NOMO-1 treated with DMSO at 0.1 percent for 48 hours (cell line): Measurements from ENCODE around the gene TMC6.

ENCODE experiments used
- DNase-seq: peaks from one replicate; lab custom pipeline; 2025; ENCODE audit not compliant: unreplicated experiment; lab: John Stamatoyannopoulos, UW

Gene TMC6

GRCh38 chr17:78111016-78111726, 17.4 kb downstream of the TMC6 start:
- DNase-seq: no peak

GRCh38 chr17:78110363-78111015, 18.1 kb downstream of the TMC6 start:
- DNase-seq: no peak

GRCh38 chr17:78109489-78109761, 19.1 kb downstream of the TMC6 start:
- DNase-seq: no peak

GRCh38 chr17:78108726-78109488, 19.6 kb downstream of the TMC6 start:
- no peak for DNase-seq

GRCh38 chr17:78107976-78108725, 20.4 kb downstream of the TMC6 start:
- DNase-seq: no peak

GRCh38 chr17:78107457-78107856, 21.1 kb downstream of the TMC6 start:
- DNase-seq: no peak

GRCh38 chr17:78106211-78106610, 22.3 kb downstream of the TMC6 start:
- DNase-seq: no peak

- no peak for DNase-seq
Observed at GRCh38 chr17:78105551-78105950, 23.0 kb downstream of the TMC6 start.

GRCh38 chr17:78105101-78105500, 23.5 kb downstream of the TMC6 start:
- DNase-seq: no peak

GRCh38 chr17:78104540-78104941, 24.0 kb downstream of the TMC6 start:
- DNase-seq: no peak

- no peak for DNase-seq
Observed at GRCh38 chr17:78103311-78103710, 25.2 kb downstream of the TMC6 start.

GRCh38 chr17:78101542-78101941, 27.0 kb downstream of the TMC6 start:
- DNase-seq: no peak

GRCh38 chr17:78101112-78101511, 27.4 kb downstream of the TMC6 start:
- no peak for DNase-seq

GRCh38 chr17:78096093-78096492, 32.5 kb downstream of the TMC6 start:
- DNase-seq: no peak

GRCh38 chr17:78095035-78095434, 33.5 kb downstream of the TMC6 start:
- no peak for DNase-seq

- DNase-seq: no peak
Observed at GRCh38 chr17:78092794-78093324, 35.7 kb downstream of the TMC6 start.

GRCh38 chr17:78089576-78090281, 38.8 kb downstream of the TMC6 start:
- DNase-seq: peak; percentile 24

GRCh38 chr17:78088529-78088928, 40.0 kb downstream of the TMC6 start:
- DNase-seq: no peak

- no peak for DNase-seq
Observed at GRCh38 chr17:78086740-78087139, 41.8 kb downstream of the TMC6 start.

- no peak for DNase-seq
Observed at GRCh38 chr17:78082988-78083387, 45.6 kb downstream of the TMC6 start.
